OCI-LY7 (cell line): ENCODE results near the gene FHIT. TPM values are rescaled to one million over a fixed set of nuclear protein-coding genes. Genes with fewer than 3 reads are reported as not detected.

Source experiments
- BruUV-seq: library from RNA; stranded (reverse); fragments of 400-500 nt; replicated peaks from 2 replicates; lab custom pipeline; 2021; lab: Mats Ljungman, UMichigan
- CTCF ChIA-PET: fragments of 300-600 bp; sonication (Branson Sonifier 250); formaldehyde crosslinking; loops from one replicate; lab custom pipeline; 2022; ENCODE audit warnings: antibody characterized with exemption; ENCODE audit not compliant: unreplicated experiment; lab: Charles Lee
- POLR2A ChIA-PET: fragments of 300-600 bp; sonication (Branson Sonifier 250); formaldehyde crosslinking; loops from one replicate; lab custom pipeline; 2022; ENCODE audit warnings: antibody characterized with exemption; lab: Charles Lee
- DNase-seq: peaks from one replicate; pipeline ENCODE4 v3.0.0-alpha.2; 2015; ENCODE audit warnings: low spot score
- H2AFZ ChIP-seq: fragments of 200-600 bp; sonication (generic), shearing (Covaris generic); 2 replicates; pipeline ENCODE4 v1.6.1; 2014; ENCODE audit warnings: mild to moderate bottlenecking, antibody characterized with exemption, low read length, moderate library complexity
- H3K27ac ChIP-seq: fragments of 200-600 bp; sonication (generic); 2 replicates; pipeline ENCODE4 v1.5.1; 2014; ENCODE audit warnings: mixed run types, low read depth, mild to moderate bottlenecking, moderate library complexity, low read length, inconsistent platforms; ENCODE audit not compliant: poor library complexity, severe bottlenecking
- H3K36me3 ChIP-seq: fragments of 200-600 bp; sonication (generic); 2 replicates; pipeline ENCODE4 v1.6.1; 2014; ENCODE audit warnings: mild to moderate bottlenecking, antibody characterized with exemption, low read length, moderate library complexity, mixed read lengths; ENCODE audit not compliant: insufficient read depth
- H3K4me1 ChIP-seq: fragments of 200-600 bp; sonication (generic); 2 replicates; pipeline ENCODE4 v1.5.1; 2014; ENCODE audit warnings: mild to moderate bottlenecking, low read length; ENCODE audit not compliant: insufficient read depth, poor library complexity, severe bottlenecking
- H3K4me2 ChIP-seq: fragments of 200-600 bp; sonication (generic); 2 replicates; pipeline ENCODE4 v1.6.1; 2014; ENCODE audit warnings: mild to moderate bottlenecking, low read length
- H3K4me3 ChIP-seq: fragments of 200-600 bp; sonication (generic); 2 replicates; pipeline ENCODE4 v1.5.1; 2014; ENCODE audit warnings: mild to moderate bottlenecking, low read depth, low read length; ENCODE audit not compliant: poor library complexity, severe bottlenecking
- H3K79me2 ChIP-seq: fragments of 200-600 bp; sonication (generic); 2 replicates; pipeline ENCODE4 v1.6.1; 2016; ENCODE audit warnings: low read depth, mild to moderate bottlenecking, low read length, moderate library complexity, mixed read lengths; ENCODE audit not compliant: insufficient read depth
- H3K9me2 ChIP-seq: fragments of 200-600 bp; sonication (generic); 2 replicates; pipeline ENCODE4 v1.6.1; 2016; ENCODE audit warnings: mild to moderate bottlenecking, low read length, mixed read lengths; ENCODE audit not compliant: insufficient read depth
- H3K9me3 ChIP-seq: fragments of 200-600 bp; sonication (generic); 2 replicates; pipeline ENCODE4 v1.6.1; 2014; ENCODE audit warnings: mild to moderate bottlenecking, mixed run types, low read length, mixed read lengths
- H4K20me1 ChIP-seq: fragments of 200-600 bp; sonication (generic); 2 replicates; pipeline ENCODE4 v1.6.1; 2014; ENCODE audit warnings: mild to moderate bottlenecking, antibody characterized with exemption, low read length, moderate library complexity, mixed read lengths; ENCODE audit not compliant: insufficient read depth
- EZH2phosphoT487 ChIP-seq: fragments of 200-600 bp; sonication (generic); IDR thresholded peaks from 2 replicates; pipeline ENCODE4 v1.6.1; 2018; ENCODE audit warnings: low read depth, borderline replicate concordance, mild to moderate bottlenecking, mixed run types, antibody characterized with exemption, low read length, moderate library complexity, mixed read lengths
- intact Hi-C: fragments of 100-400 bp; cut with micrococcal nuclease; formaldehyde crosslinking; loops from one replicate; pipeline ENCODE4 v1.10.0; 2022; ENCODE audit not compliant: unreplicated experiment
- total RNA-seq, 2 experiments: library from RNA; depleted of rRNA in 1 of 2; stranded (reverse); fragments of >200 nt in 1 of 2; shearing (Covaris generic) in 1 of 2; gene quantifications; 2 replicates each; pipeline ENCODE4 v1.2.3, GENCODE V29; 2014 to 2022
- TF ChIP-seq, protein P1 (sequence below): fragments of 200-600 bp; sonication (generic); conservative IDR thresholded peaks from 2 replicates; pipeline ENCODE4 v1.5.1; 2014; ENCODE audit warnings: mild to moderate bottlenecking, antibody characterized with exemption, low read length, moderate library complexity, mixed read lengths

The FHIT gene
- total RNA-seq, 2 experiments from 2014 or later = 5.0 to 10.9 TPM

DNA sequence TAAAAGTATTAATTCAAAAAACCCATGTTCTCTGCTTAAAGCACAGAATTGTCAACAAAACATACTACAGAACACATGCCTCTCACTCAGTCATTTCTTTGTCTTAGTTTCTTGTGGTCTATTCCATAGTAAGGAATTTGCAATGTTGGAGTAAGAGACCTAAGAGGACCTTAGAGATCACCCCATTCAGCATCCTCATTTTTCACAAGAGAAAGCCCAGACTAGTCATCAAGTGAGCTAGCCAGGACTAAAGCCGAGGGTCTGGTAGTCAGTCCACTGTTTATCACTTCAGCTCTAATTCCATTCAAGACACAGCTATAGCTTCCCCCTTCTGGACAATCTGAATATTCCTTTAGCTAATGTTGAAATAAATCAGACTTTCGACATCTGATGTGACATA lies 601.1 kb downstream of the FHIT start:
- Histone ChIP-seq H2AFZ (no peak overlapping the region), H3K79me2 (no peaks in the 10 kb centered on the region), H3K9me2 (no peaks in the 10 kb centered on the region), H3K9me3 (no peaks in the 10 kb centered on the region), H4K20me1 (no peaks in the 10 kb centered on the region), H3K4me2 (no peak overlapping the region), H3K27ac (no peak overlapping the region), H3K4me1 (no peaks in the 10 kb centered on the region), H3K4me3 (no peak overlapping the region), H3K36me3 (no peaks in the 10 kb centered on the region)
- TF ChIP-seq EZH2phosphoT487 = no peak
- TF ChIP-seq, protein P1, sequence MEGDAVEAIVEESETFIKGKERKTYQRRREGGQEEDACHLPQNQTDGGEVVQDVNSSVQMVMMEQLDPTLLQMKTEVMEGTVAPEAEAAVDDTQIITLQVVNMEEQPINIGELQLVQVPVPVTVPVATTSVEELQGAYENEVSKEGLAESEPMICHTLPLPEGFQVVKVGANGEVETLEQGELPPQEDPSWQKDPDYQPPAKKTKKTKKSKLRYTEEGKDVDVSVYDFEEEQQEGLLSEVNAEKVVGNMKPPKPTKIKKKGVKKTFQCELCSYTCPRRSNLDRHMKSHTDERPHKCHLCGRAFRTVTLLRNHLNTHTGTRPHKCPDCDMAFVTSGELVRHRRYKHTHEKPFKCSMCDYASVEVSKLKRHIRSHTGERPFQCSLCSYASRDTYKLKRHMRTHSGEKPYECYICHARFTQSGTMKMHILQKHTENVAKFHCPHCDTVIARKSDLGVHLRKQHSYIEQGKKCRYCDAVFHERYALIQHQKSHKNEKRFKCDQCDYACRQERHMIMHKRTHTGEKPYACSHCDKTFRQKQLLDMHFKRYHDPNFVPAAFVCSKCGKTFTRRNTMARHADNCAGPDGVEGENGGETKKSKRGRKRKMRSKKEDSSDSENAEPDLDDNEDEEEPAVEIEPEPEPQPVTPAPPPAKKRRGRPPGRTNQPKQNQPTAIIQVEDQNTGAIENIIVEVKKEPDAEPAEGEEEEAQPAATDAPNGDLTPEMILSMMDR = no peak
- intact Hi-C loops = no loop called here
- ChIA-PET CTCF (no interaction called here), POLR2A (no interaction called here)
- no peak for DNase-seq
- BruUV-seq = no TSS peak

DNA sequence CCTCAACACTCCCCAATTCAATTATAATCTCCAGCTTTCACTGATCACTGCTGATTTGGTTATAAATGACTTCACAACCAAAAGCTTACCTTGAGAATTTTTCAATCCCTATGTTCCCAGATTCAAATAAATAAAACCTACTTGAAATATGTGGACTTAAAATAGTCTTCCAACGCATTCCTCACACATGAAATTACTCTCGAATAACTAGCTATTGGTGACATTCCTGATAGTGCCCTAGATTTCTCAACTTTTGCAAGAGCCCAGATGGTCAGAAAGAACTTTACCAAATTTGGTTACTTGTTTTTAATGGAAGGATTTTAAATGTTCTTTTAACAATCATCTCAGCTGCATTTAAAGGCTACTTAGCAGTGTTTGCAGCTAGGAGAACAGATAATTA lies 605.5 kb downstream of the FHIT start:
- Histone ChIP-seq H3K4me1 (no peaks in the 10 kb centered on the region), H4K20me1 (no peaks in the 10 kb centered on the region), H3K4me3 (no peak overlapping the region), H3K27ac (no peak overlapping the region), H3K9me3 (no peaks in the 10 kb centered on the region), H3K9me2 (no peaks in the 10 kb centered on the region), H3K4me2 (no peak overlapping the region), H2AFZ (no peak overlapping the region), H3K36me3 (no peaks in the 10 kb centered on the region), H3K79me2 (no peaks in the 10 kb centered on the region)
- TF ChIP-seq, protein P1 = no peak
- no peak for TF ChIP-seq EZH2phosphoT487
- CTCF ChIA-PET = no interaction called here
- POLR2A ChIA-PET = interaction anchor here (0.8 kb wide), 1 partner anchor 17 kb away, joined by 3 read pairs; no protein-coding TSS in a partner anchor
- no peak for DNase-seq
- intact Hi-C loops = no loop called here
- no TSS peak for BruUV-seq

DNA sequence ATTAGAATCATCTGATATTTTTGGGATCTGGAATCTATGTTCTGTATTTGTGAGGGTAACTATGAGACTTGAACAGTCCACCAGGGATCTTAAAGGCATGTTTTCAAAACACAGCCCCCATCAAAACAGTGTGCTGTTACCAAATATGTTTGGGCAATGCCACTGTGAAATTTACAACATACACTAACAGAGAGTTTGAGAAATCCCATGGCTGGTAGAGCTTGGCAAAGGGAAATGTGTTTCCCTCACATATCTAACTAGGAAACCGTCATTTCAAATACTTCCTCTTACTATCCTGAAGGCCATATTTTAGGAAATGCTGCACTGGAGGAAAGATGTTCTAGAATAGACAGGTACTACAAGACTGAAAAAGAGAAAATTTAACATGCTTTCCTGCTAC lies 607.4 kb downstream of the FHIT start:
- CTCF ChIA-PET = no interaction called here
- Histone ChIP-seq H3K27ac (no peak overlapping the region), H3K9me3 (no peaks in the 10 kb centered on the region), H3K79me2 (no peaks in the 10 kb centered on the region), H3K4me1 (no peaks in the 10 kb centered on the region), H3K4me2 (no peak overlapping the region), H3K4me3 (no peak overlapping the region), H4K20me1 (no peaks in the 10 kb centered on the region), H2AFZ (no peak overlapping the region), H3K36me3 (no peaks in the 10 kb centered on the region), H3K9me2 (no peaks in the 10 kb centered on the region)
- no peak for DNase-seq
- no TSS peak for BruUV-seq
- POLR2A ChIA-PET = no interaction called here
- TF ChIP-seq, protein P1 = no peak
- TF ChIP-seq EZH2phosphoT487 = no peak
- intact Hi-C loops = no loop called here
